HepG2 (cell line): ENCODE data around the gene ADCY1.

Experiments used
- AGO1 ChIP-seq: fragments of 200-400 bp; formaldehyde crosslinking; IDR thresholded peaks from 2 replicates; pipeline ENCODE4 v1.6.1; 2017; ENCODE audit warnings: mild to moderate bottlenecking, low read depth, low read length, moderate library complexity; ENCODE audit not compliant: poor library complexity, severe bottlenecking
- GLI4 ChIP-seq: sonication (generic); formaldehyde crosslinking; IDR thresholded peaks from 2 replicates; pipeline ENCODE4 v1.5.1; 2020; ENCODE audit warnings: missing genetic modification reagents, mild to moderate bottlenecking, moderate library complexity, borderline replicate concordance
- MXI1 ChIP-seq: IDR thresholded peaks from 3 replicates; pipeline ENCODE4 v1.6.1; 2012; ENCODE audit warnings: low read depth, low read length, inconsistent platforms, borderline replicate concordance
- POLR2A ChIP-seq, 2 experiments: IDR thresholded peaks; 2 replicates each; pipeline ENCODE4 v1.6.1; 2011; ENCODE audit warnings: low read depth in 2 of 2, low read length in 2 of 2, mild to moderate bottlenecking in 1 of 2, moderate library complexity in 1 of 2; ENCODE audit not compliant: insufficient read depth in 1 of 2
- RNF2 ChIP-seq: fragments of 450-650 bp; conservative IDR thresholded peaks from 2 replicates; pipeline ENCODE4 v1.6.1; 2016; ENCODE audit warnings: low read depth
- TF ChIP-seq, protein P1 (sequence below): sonication (generic); formaldehyde crosslinking; IDR thresholded peaks from 2 replicates; pipeline ENCODE4 v1.5.0; 2020; ENCODE audit warnings: mild to moderate bottlenecking, missing genetic modification reagents
- TF ChIP-seq, protein P2 (sequence below): sonication (generic); formaldehyde crosslinking; IDR thresholded peaks from 2 replicates; pipeline ENCODE4 v1.5.0; 2020; ENCODE audit warnings: missing genetic modification reagents
- TF ChIP-seq, protein P3 (sequence below): sonication (generic); formaldehyde crosslinking; IDR thresholded peaks from 2 replicates; pipeline ENCODE4 v1.4.0; 2020; ENCODE audit warnings: missing genetic modification reagents
- TF ChIP-seq, protein P4 (sequence below): sonication (generic); formaldehyde crosslinking; IDR thresholded peaks from 2 replicates; pipeline ENCODE4 v1.5.0; 2020; ENCODE audit warnings: mild to moderate bottlenecking, missing genetic modification reagents, moderate library complexity

DNA sequence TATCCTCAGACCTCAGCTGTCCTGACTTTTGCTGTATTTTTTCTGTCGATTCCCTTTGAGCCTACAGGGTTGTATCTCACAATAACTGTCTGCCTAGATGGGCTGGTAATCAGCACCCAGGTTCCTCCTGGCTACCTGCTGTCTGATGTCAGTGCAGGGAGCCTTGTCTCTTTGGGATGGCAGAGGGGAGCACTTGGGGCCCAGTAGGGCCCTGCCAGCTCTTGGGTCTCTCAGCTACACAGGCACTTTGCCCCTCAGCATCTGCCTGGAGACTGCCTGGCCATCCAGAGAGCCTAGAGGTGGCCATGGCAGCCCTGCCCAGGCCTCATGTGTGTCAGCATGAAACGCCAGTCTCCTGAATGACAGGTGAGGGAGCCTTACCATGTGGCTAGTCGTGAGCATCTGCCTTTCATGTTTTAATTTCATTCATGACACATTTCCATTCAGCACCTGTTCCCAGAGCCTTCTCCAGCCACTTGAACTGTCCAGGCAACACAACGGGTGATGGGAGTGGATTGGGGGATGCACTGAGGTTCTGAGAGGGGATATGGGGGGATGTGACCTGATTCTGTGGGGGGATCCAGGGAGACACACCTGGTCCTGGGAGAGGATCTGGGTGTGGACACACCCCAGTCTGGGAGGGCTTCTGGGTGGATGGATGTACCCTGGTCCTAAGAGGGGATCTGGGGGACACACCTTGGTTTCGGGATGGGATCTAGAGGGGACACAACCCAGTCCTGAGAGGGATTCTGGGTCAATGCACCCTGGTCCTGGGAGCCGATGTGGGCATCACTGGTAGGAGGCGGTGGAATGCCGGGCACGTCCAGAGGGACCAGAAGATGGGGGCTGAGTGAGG, 21.9 kb downstream of the ADCY1 start:
- TF ChIP-seq, protein P1, sequence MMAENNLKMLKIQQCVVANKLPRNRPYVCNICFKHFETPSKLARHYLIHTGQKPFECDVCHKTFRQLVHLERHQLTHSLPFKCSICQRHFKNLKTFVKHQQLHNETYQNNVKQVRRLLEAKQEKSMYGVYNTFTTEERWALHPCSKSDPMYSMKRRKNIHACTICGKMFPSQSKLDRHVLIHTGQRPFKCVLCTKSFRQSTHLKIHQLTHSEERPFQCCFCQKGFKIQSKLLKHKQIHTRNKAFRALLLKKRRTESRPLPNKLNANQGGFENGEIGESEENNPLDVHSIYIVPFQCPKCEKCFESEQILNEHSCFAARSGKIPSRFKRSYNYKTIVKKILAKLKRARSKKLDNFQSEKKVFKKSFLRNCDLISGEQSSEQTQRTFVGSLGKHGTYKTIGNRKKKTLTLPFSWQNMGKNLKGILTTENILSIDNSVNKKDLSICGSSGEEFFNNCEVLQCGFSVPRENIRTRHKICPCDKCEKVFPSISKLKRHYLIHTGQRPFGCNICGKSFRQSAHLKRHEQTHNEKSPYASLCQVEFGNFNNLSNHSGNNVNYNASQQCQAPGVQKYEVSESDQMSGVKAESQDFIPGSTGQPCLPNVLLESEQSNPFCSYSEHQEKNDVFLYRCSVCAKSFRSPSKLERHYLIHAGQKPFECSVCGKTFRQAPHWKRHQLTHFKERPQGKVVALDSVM: no peak
- TF ChIP-seq, protein P2, sequence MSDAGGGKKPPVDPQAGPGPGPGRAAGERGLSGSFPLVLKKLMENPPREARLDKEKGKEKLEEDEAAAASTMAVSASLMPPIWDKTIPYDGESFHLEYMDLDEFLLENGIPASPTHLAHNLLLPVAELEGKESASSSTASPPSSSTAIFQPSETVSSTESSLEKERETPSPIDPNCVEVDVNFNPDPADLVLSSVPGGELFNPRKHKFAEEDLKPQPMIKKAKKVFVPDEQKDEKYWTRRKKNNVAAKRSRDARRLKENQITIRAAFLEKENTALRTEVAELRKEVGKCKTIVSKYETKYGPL (CRISPR knock-in tag): no peak
- no peak for TF ChIP-seq GLI4 (CRISPR knock-in tag)
- TF ChIP-seq, protein P3, sequence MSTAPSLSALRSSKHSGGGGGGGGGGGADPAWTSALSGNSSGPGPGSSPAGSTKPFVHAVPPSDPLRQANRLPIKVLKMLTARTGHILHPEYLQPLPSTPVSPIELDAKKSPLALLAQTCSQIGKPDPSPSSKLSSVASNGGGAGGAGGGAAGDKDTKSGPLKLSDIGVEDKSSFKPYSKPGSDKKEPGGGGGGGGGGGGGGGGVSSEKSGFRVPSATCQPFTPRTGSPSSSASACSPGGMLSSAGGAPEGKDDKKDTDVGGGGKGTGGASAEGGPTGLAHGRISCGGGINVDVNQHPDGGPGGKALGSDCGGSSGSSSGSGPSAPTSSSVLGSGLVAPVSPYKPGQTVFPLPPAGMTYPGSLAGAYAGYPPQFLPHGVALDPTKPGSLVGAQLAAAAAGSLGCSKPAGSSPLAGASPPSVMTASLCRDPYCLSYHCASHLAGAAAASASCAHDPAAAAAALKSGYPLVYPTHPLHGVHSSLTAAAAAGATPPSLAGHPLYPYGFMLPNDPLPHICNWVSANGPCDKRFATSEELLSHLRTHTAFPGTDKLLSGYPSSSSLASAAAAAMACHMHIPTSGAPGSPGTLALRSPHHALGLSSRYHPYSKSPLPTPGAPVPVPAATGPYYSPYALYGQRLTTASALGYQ (CRISPR knock-in tag): no peak
- no peak for TF ChIP-seq RNF2
- TF ChIP-seq MXI1: no peak
- TF ChIP-seq POLR2A (IDR thresholded peaks at IDR 0.05; ENCODE audit: insufficient read depth in 1 of 2, low read depth in 2 of 2, low read length in 2 of 2): no peak
- TF ChIP-seq, protein P4, sequence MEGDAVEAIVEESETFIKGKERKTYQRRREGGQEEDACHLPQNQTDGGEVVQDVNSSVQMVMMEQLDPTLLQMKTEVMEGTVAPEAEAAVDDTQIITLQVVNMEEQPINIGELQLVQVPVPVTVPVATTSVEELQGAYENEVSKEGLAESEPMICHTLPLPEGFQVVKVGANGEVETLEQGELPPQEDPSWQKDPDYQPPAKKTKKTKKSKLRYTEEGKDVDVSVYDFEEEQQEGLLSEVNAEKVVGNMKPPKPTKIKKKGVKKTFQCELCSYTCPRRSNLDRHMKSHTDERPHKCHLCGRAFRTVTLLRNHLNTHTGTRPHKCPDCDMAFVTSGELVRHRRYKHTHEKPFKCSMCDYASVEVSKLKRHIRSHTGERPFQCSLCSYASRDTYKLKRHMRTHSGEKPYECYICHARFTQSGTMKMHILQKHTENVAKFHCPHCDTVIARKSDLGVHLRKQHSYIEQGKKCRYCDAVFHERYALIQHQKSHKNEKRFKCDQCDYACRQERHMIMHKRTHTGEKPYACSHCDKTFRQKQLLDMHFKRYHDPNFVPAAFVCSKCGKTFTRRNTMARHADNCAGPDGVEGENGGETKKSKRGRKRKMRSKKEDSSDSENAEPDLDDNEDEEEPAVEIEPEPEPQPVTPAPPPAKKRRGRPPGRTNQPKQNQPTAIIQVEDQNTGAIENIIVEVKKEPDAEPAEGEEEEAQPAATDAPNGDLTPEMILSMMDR (CRISPR knock-in tag): no peak
- TF ChIP-seq AGO1: no peak
